SK-N-MC (cell line): ENCODE data around the gene MAPKBP1.

ENCODE experiments used
- EZH2 ChIP-seq: fragments of 200-600 bp; sonication (generic); IDR thresholded peaks from one replicate; pipeline ENCODE4 v1.6.1; 2017; ENCODE audit warnings: antibody characterized with exemption
- POLR2AphosphoS5 ChIP-seq: IDR thresholded peaks from 2 replicates; pipeline ENCODE4 v1.6.1; 2012; ENCODE audit warnings: mild to moderate bottlenecking, low read depth, low read length, borderline replicate concordance

DNA sequence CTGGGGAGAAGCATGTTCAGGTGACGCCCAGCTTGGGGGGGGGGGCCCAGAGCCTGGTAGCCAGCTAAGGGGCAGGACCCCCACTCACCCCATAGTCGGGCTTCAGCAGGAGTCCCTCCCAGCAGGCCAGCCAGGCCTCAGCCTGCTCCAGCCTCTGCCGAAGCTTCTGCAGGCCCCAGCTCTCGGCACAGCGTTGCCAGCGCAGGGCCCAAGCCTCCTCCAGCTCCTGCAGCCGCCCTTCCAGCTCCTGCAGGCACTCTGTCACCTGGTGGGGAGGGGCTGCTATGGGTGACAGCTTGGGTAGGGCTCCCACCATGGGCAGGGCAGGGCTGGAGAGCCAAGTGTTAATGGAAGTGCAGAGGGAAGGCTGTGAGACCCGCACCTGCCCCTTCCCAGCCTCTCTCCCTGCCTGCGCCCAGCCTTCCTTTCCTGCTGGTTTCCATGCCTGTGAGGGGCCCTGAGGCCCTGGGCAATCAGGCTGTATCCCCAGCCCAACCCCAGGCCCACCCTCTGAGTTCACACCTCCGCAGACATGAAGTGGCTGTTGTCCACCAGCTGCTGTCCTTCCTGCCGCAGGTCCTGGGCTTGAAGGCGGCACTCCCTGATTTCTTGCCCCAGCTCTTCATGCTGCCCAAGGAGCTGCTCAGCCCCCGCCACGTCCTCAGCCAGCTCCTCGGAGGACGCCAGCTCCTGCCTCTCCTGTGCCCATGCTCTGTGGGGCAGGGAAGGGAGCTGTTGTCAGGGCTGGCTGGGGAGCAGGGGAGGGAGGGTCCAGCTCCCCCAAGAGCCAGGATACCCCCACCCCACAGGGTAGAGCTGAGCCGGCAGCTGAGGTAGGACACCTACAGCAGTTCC, 78.7 kb downstream of the MAPKBP1 start:
- no peak for TF ChIP-seq EZH2
- no peak for TF ChIP-seq POLR2AphosphoS5
